Esophagus squamous epithelium (tissue), 4 donors: Measurements from ENCODE around the gene ARAP3.

Experiments
- CTCF ChIP-seq, 6 experiments: fragments of 450-650 bp in 4 of 6; fragments of 200-600 bp in 2 of 6; sonication (generic) in 2 of 6; IDR thresholded peaks; one replicate each; pipeline ENCODE4 v1.5.1; 2016 to 2019; ENCODE audit warnings: antibody characterized with exemption in 6 of 6, mild to moderate bottlenecking in 4 of 6, moderate library complexity in 4 of 6
- POLR2A ChIP-seq, 4 donors: fragments of 450-650 bp; IDR thresholded peaks; one replicate each; pipeline ENCODE4 v1.6.1; 2017; ENCODE audit warnings: antibody characterized with exemption in 4 of 4, mild to moderate bottlenecking in 4 of 4, moderate library complexity in 3 of 4

DNA sequence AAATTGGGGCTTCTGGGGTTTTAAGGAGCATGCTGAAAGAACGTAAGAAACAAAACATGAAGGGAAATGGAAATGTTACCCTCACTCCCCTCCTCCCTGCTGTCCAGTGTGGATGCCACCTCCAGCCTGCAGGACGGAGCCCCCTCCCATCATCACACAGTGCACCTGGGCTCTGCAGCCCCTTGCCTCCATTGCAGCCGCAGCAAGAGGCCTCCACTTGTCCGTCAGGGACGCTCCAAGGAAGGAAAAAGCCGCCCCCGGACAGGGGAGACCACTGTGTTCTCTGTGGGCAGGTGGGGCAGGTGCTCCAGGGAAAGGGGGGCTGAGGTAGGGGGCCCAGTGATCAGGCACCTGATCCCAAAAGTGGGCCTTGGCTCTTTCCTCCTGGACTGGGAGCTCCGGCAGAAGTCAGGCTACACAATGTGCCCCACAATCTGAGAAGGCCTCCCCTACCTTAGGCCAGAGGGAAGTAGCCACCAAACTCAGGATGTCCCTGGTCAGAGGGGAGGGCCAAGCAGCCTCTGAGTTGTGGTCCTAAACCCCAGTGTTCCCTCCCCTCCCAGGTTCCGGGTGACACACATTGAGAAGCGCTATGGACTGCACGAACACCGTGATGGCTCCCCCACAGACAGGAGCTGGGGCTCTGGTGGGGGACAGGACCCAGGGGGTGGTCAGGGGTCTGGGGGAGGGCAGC is 42.5 kb downstream of the ARAP3 start:
- TF ChIP-seq CTCF (IDR thresholded peaks at IDR 0.05) (no peak), POLR2A (IDR thresholded peaks at IDR 0.05) (no peak)
